H9 (cell line): ENCODE data around the gene UPF2. TPM values are rescaled to one million over a fixed set of nuclear protein-coding genes. Genes with fewer than 3 reads are reported as not detected.

ENCODE experiments used
- DNase-seq: peaks from one replicate; pipeline ENCODE4 v3.0.0-alpha.2; 2017
- H2AFZ ChIP-seq: one replicate; pipeline ENCODE4 v1.6.1; 2013; ENCODE audit warnings: mild to moderate bottlenecking, low read length, control low read depth, moderate library complexity
- H2AK5ac ChIP-seq: 2 replicates; pipeline ENCODE4 v1.6.1; 2013; ENCODE audit warnings: low read length, control low read depth, mixed read lengths; ENCODE audit not compliant: insufficient read length
- H2BK120ac ChIP-seq: one replicate; pipeline ENCODE4 v1.6.1; 2013; ENCODE audit warnings: low read depth, mild to moderate bottlenecking, low read length, control low read depth, inconsistent platforms; ENCODE audit not compliant: poor library complexity, severe bottlenecking
- H2BK12ac ChIP-seq: 2 replicates; pipeline ENCODE4 v1.6.1; 2013; ENCODE audit warnings: low read length, control low read depth, mixed read lengths, low read depth; ENCODE audit not compliant: insufficient read length
- H2BK15ac ChIP-seq: 2 replicates; pipeline ENCODE4 v1.6.1; 2013; ENCODE audit warnings: low read depth, low read length, control low read depth
- H2BK20ac ChIP-seq: one replicate; pipeline ENCODE4 v1.6.1; 2013; ENCODE audit warnings: low read depth, mild to moderate bottlenecking, low read length, control low read depth, inconsistent platforms; ENCODE audit not compliant: poor library complexity, severe bottlenecking
- H2BK5ac ChIP-seq: 2 replicates; pipeline ENCODE4 v1.6.1; 2013; ENCODE audit warnings: low read length, control low read depth, mixed read lengths; ENCODE audit not compliant: insufficient read length
- H3K14ac ChIP-seq: 2 replicates; pipeline ENCODE4 v1.6.1; 2013; ENCODE audit warnings: low read length, control low read depth; ENCODE audit not compliant: insufficient read depth
- H3K18ac ChIP-seq: 2 replicates; pipeline ENCODE4 v1.6.1; 2013; ENCODE audit warnings: low read depth, mild to moderate bottlenecking, mixed read lengths, low read length, control low read depth; ENCODE audit not compliant: insufficient read length
- H3K23ac ChIP-seq: 2 replicates; pipeline ENCODE4 v1.6.1; 2013; ENCODE audit warnings: low read length, control low read depth, mixed read lengths, low read depth; ENCODE audit not compliant: insufficient read length
- H3K23me2 ChIP-seq: 2 replicates; pipeline ENCODE4 v1.6.1; 2013; ENCODE audit warnings: low read depth, mild to moderate bottlenecking, mixed read lengths, low read length, control low read depth; ENCODE audit not compliant: insufficient read length, poor library complexity, severe bottlenecking
- H3K27ac ChIP-seq: 2 replicates; pipeline ENCODE4 v1.5.1; 2013; ENCODE audit warnings: low read length, control low read depth, mixed read lengths, low read depth; ENCODE audit not compliant: insufficient read length
- H3K27me3 ChIP-seq: 2 replicates; pipeline ENCODE4 v1.6.1; 2013; ENCODE audit warnings: low read length, control low read depth, inconsistent platforms; ENCODE audit not compliant: insufficient read depth
- H3K4ac ChIP-seq: 2 replicates; pipeline ENCODE4 v1.6.1; 2013; ENCODE audit warnings: low read depth, mild to moderate bottlenecking, control low read depth, inconsistent platforms, low read length, moderate library complexity
- H3K4me1 ChIP-seq: 2 replicates; pipeline ENCODE4 v1.6.1; 2013; ENCODE audit warnings: low read length, control low read depth, inconsistent platforms; ENCODE audit not compliant: insufficient read depth
- H3K4me2 ChIP-seq: 2 replicates; pipeline ENCODE4 v1.6.1; 2013; ENCODE audit warnings: low read length, control low read depth, mixed read lengths; ENCODE audit not compliant: insufficient read length, insufficient read depth
- H3K56ac ChIP-seq: 2 replicates; pipeline ENCODE4 v1.6.1; 2013; ENCODE audit warnings: low read depth, mild to moderate bottlenecking, mixed read lengths, low read length, control low read depth; ENCODE audit not compliant: insufficient read length
- H3K79me1 ChIP-seq: 2 replicates; pipeline ENCODE4 v1.6.1; 2013; ENCODE audit warnings: low read depth, mild to moderate bottlenecking, moderate library complexity, low read length, control low read depth, inconsistent platforms; ENCODE audit not compliant: insufficient read depth, poor library complexity, severe bottlenecking
- H3K79me2 ChIP-seq: 2 replicates; pipeline ENCODE4 v1.6.1; 2013; ENCODE audit warnings: low read length, control low read depth, inconsistent platforms; ENCODE audit not compliant: insufficient read depth
- H3K9ac ChIP-seq: 2 replicates; pipeline ENCODE4 v1.6.1; 2013; ENCODE audit warnings: low read length, control low read depth, mixed read lengths; ENCODE audit not compliant: insufficient read length; ENCODE audit errors: extremely low read depth
- H3K9me3 ChIP-seq: one replicate; pipeline ENCODE4 v1.6.1; 2013; ENCODE audit warnings: low read depth, low read length, inconsistent platforms; ENCODE audit not compliant: control insufficient read depth
- H3T11ph ChIP-seq: one replicate; pipeline ENCODE4 v1.6.1; 2013; ENCODE audit warnings: mild to moderate bottlenecking, low read length, control low read depth, inconsistent platforms
- H4K20me1 ChIP-seq: one replicate; pipeline ENCODE4 v1.6.1; 2013; ENCODE audit not compliant: control insufficient read depth, insufficient read length, insufficient read depth
- H4K5ac ChIP-seq: 2 replicates; pipeline ENCODE4 v1.6.1; 2013; ENCODE audit warnings: low read depth, mild to moderate bottlenecking, mixed read lengths, low read length, control low read depth; ENCODE audit not compliant: insufficient read length
- H4K8ac ChIP-seq: replicated peaks from 2 replicates; pipeline ENCODE4 v1.6.1; 2013; ENCODE audit warnings: low read length, control low read depth, mixed read lengths, low read depth; ENCODE audit not compliant: insufficient read length
- H4K91ac ChIP-seq: 2 replicates; pipeline ENCODE4 v1.6.1; 2013; ENCODE audit warnings: low read depth, mild to moderate bottlenecking, moderate library complexity, mixed read lengths, low read length, control low read depth; ENCODE audit not compliant: insufficient read length
- H3K27ac Mint-ChIP-seq, 3 experiments: 2 replicates in 2 of 3; 3 replicates in 1 of 3; pipeline ENCODE4 v1.8.0; 2020 to 2021; ENCODE audit warnings: mixed read lengths in 3 of 3, mild to moderate bottlenecking in 1 of 3, moderate library complexity in 1 of 3
- H3K27me3 Mint-ChIP-seq: 2 replicates; pipeline ENCODE4 v1.8.0; 2021; ENCODE audit warnings: low read depth, mild to moderate bottlenecking, moderate library complexity, mixed read lengths
- H3K36me3 Mint-ChIP-seq, 3 experiments: 2 replicates in 2 of 3; 3 replicates in 1 of 3; pipeline ENCODE4 v1.8.0; 2020 to 2021; ENCODE audit warnings: low read depth in 3 of 3, mixed read lengths in 3 of 3; ENCODE audit not compliant: insufficient read depth in 1 of 3
- H3K4me1 Mint-ChIP-seq, 2 experiments: 2 replicates each; pipeline ENCODE4 v1.8.0; 2020; ENCODE audit warnings: mixed read lengths in 2 of 2
- H3K4me3 Mint-ChIP-seq, 2 experiments: 2 replicates in 1 of 2; 3 replicates in 1 of 2; pipeline ENCODE4 v1.8.0; 2020 to 2021; ENCODE audit warnings: mild to moderate bottlenecking in 2 of 2, mixed read lengths in 2 of 2, moderate library complexity in 1 of 2
- H3K9me3 Mint-ChIP-seq, 2 experiments: 2 replicates in 1 of 2; 3 replicates in 1 of 2; pipeline ENCODE4 v1.8.0; 2020; ENCODE audit warnings: mild to moderate bottlenecking in 2 of 2, mixed read lengths in 2 of 2, moderate library complexity in 1 of 2
- WGBS: extraction: QIAGEN DNeasy Blood & Tissue Kit; methylation state at CpG from one replicate; pipeline ENCODE4 v1.1.7; 2013; ENCODE audit warnings: missing lambda C conversion rate, low lambda C conversion rate, mixed read lengths; ENCODE audit not compliant: insufficient read length; ENCODE audit errors: extremely low coverage; 5-methylcytosine and 5-hydroxymethylcytosine counted together
- total RNA-seq: library from RNA; stranded (reverse); gene quantifications from 2 replicates; pipeline ENCODE4 v1.2.1, GENCODE V29; 2021
- TF ChIP-seq, protein P1 (sequence below): fragments of 200-600 bp; sonication (generic); conservative IDR thresholded peaks from 3 replicates; pipeline ENCODE4 v1.8.0; 2021; ENCODE audit warnings: antibody characterized with exemption, mild to moderate bottlenecking

Gene UPF2
- total RNA-seq, 1 experiment from 2014 or later, result 34.1 TPM

DNA sequence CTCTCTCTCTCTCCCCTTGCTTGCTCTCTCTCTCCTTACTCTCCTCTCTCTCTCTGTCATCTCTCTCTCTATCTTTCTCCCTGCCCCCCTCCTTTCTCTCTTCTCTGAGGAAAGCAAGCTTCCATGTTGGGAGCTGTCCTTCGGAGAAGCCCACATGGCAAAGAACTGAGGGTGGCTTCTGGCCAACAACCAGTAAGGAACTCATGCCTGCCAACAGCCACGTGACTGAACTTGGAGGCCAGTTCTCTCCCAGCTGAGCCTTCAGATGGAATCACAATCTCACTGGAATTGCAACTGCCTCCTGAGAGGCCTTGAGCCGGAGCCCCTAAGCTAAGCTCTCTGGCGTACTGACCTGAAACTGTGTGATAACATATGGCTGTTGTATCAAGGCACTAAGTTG lies 14.1 kb upstream of the UPF2 start:
- peaks cover 2% of the 10 kb centered on the region for H3K27me3 Mint-ChIP-seq
- Histone ChIP-seq H4K91ac (no peak overlapping the region), H3K27ac (no peak overlapping the region), H4K8ac (no peak overlapping the region), H3K23ac (no peak overlapping the region), H3K27me3 (no peaks in the 10 kb centered on the region), H3K4ac (no peak overlapping the region), H2BK5ac (no peak overlapping the region), H3K4me2 (no peak overlapping the region), H3K9ac (no peak overlapping the region), H3K18ac (no peak overlapping the region), H3K79me1 (no peaks in the 10 kb centered on the region), H3K9me3 (no peaks in the 10 kb centered on the region), H3K56ac (no peak overlapping the region), H4K20me1 (no peaks in the 10 kb centered on the region), H2BK120ac (no peak overlapping the region), H3K23me2 (no peaks in the 10 kb centered on the region), H2BK12ac (no peak overlapping the region), H3K14ac (no peak overlapping the region), H2BK15ac (no peak overlapping the region), H3K79me2 (no peaks in the 10 kb centered on the region), H3K4me1 (no peaks in the 10 kb centered on the region), H2AFZ (no peak overlapping the region), H4K5ac (no peak overlapping the region), H3T11ph (no peak overlapping the region), H2BK20ac (no peak overlapping the region), H2AK5ac (no peak overlapping the region)
- no peaks in the 10 kb centered on the region for H3K4me1 Mint-ChIP-seq
- no peak overlapping the region for H3K4me3 Mint-ChIP-seq
- TF ChIP-seq, protein P1, sequence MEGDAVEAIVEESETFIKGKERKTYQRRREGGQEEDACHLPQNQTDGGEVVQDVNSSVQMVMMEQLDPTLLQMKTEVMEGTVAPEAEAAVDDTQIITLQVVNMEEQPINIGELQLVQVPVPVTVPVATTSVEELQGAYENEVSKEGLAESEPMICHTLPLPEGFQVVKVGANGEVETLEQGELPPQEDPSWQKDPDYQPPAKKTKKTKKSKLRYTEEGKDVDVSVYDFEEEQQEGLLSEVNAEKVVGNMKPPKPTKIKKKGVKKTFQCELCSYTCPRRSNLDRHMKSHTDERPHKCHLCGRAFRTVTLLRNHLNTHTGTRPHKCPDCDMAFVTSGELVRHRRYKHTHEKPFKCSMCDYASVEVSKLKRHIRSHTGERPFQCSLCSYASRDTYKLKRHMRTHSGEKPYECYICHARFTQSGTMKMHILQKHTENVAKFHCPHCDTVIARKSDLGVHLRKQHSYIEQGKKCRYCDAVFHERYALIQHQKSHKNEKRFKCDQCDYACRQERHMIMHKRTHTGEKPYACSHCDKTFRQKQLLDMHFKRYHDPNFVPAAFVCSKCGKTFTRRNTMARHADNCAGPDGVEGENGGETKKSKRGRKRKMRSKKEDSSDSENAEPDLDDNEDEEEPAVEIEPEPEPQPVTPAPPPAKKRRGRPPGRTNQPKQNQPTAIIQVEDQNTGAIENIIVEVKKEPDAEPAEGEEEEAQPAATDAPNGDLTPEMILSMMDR, result no peak
- H3K36me3 Mint-ChIP-seq, result no peaks in the 10 kb centered on the region
- H3K27ac Mint-ChIP-seq, result no peak overlapping the region
- no peak for DNase-seq
- H3K9me3 Mint-ChIP-seq, result no peaks in the 10 kb centered on the region; a peak in 1 of 5 replicates
- no CpG with 5 or more reads among the region's 4 CpGs for WGBS
